T-cell (primary cell): ENCODE data around the gene GTF2F1. TPM values are rescaled to one million over a fixed set of nuclear protein-coding genes. Genes with fewer than 3 reads are reported as not detected.
"Not testable (repeated sequence)": the region's sequence is repeated elsewhere in the genome, so short reads cannot be mapped to it uniquely, and the experiment has no call there.

ENCODE experiments used
- ATAC-seq, 4 experiments: fragments of 200-7000 bp in 3 of 4; fragments of 150-1000 bp in 1 of 4; cut with Tn5 transposase; replicated peaks in 1 of 4; 1 replicate in 3 of 4; 2 replicates in 1 of 4; pipeline ENCODE4 v1.10.0; 2021; ENCODE audit warnings: moderate library complexity in 3 of 4, mild to moderate bottlenecking in 2 of 4, moderate number of reproducible peaks in 1 of 4
- CTCF ChIA-PET, 2 donors: fragments of 300-600 bp; sonication (Branson Sonifier 250); formaldehyde crosslinking; loops; one replicate each; lab custom pipeline; 2022; ENCODE audit warnings: antibody characterized with exemption in 2 of 2; lab: Charles Lee
- POLR2A ChIA-PET, 2 donors: fragments of 300-600 bp; sonication (Branson Sonifier 250); formaldehyde crosslinking; loops; one replicate each; lab custom pipeline; 2022; ENCODE audit warnings: antibody characterized with exemption in 2 of 2; lab: Charles Lee
- DNase-seq, 35 experiments: peaks; one replicate each; pipeline versions ENCODE4 v3.0.0 to v3.0.0-alpha.2; 2013 to 2023
- H3K27ac ChIP-seq: one replicate; pipeline ENCODE4 v1.5.1; 2013; ENCODE audit warnings: low read length
- H3K27me3 ChIP-seq, 2 experiments: replicated peaks in 1 of 2; 1 replicate in 1 of 2; 2 replicates in 1 of 2; pipeline versions ENCODE4 v1.6.1 to v1.7.0; 2013; ENCODE audit warnings: low read length in 1 of 2, mixed read lengths in 1 of 2; ENCODE audit not compliant: control insufficient read depth in 2 of 2, insufficient read depth in 2 of 2; ENCODE audit errors: extremely low read depth in 1 of 2
- H3K36me3 ChIP-seq, 2 donors: 1 replicate in 1 of 2; 2 replicates in 1 of 2; pipeline versions ENCODE4 v1.6.1 to v1.7.0; 2013; ENCODE audit warnings: low read length in 1 of 2; ENCODE audit not compliant: control insufficient read depth in 2 of 2, insufficient read depth in 1 of 2; ENCODE audit errors: extremely low read depth in 1 of 2
- H3K4me1 ChIP-seq, 2 experiments: 1 replicate in 1 of 2; 2 replicates in 1 of 2; pipeline versions ENCODE4 v1.6.1 to v1.7.0; 2013; ENCODE audit warnings: low read length in 2 of 2, mixed read lengths in 1 of 2; ENCODE audit not compliant: insufficient read depth in 2 of 2, control insufficient read depth in 1 of 2; ENCODE audit errors: extremely low read depth in 1 of 2
- H3K4me3 ChIP-seq, 2 donors: 1 replicate in 1 of 2; 2 replicates in 1 of 2; pipeline versions ENCODE4 v1.5.1 to v1.7.0; 2013; ENCODE audit warnings: mild to moderate bottlenecking in 2 of 2, low read length in 1 of 2, moderate library complexity in 1 of 2; ENCODE audit not compliant: control insufficient read depth in 1 of 2; ENCODE audit errors: extremely low read depth in 1 of 2
- H3K9me3 ChIP-seq: 2 replicates; pipeline ENCODE4 v1.7.0; 2013
- H3K27ac Mint-ChIP-seq, 2 donors: one replicate each; pipeline ENCODE4 v1.8.0; 2020 to 2021; ENCODE audit warnings: mild to moderate bottlenecking in 2 of 2, mixed read lengths in 2 of 2
- H3K27me3 Mint-ChIP-seq, 2 donors: one replicate each; pipeline ENCODE4 v1.8.0; 2021 to 2022; ENCODE audit warnings: mixed read lengths in 2 of 2
- H3K36me3 Mint-ChIP-seq: one replicate; pipeline ENCODE4 v1.8.0; 2021; ENCODE audit warnings: mixed read lengths
- H3K4me1 Mint-ChIP-seq, 3 donors: one replicate each; pipeline ENCODE4 v1.8.0; 2020 to 2022; ENCODE audit warnings: mixed read lengths in 3 of 3, mild to moderate bottlenecking in 1 of 3
- H3K4me3 Mint-ChIP-seq, 3 donors: one replicate each; pipeline ENCODE4 v1.8.0; 2020 to 2022; ENCODE audit warnings: mild to moderate bottlenecking in 3 of 3, mixed read lengths in 3 of 3, moderate library complexity in 3 of 3
- H3K9me3 Mint-ChIP-seq, 3 donors: one replicate each; pipeline ENCODE4 v1.8.0; 2020 to 2022; ENCODE audit warnings: mixed read lengths in 3 of 3
- WGBS: methylation state at CpG from one replicate; pipeline ENCODE4 v1.1.5; 2013; ENCODE audit warnings: missing lambda C conversion rate; ENCODE audit not compliant: insufficient coverage; 5-methylcytosine and 5-hydroxymethylcytosine counted together
- total RNA-seq, 35 experiments: library from RNA in 6 of 35; stranded (reverse) in 6 of 35; fragments of 120-200 nt in 1 of 35; gene quantifications; one replicate each; pipeline versions ENCODE4 v1.2.1 to v1.2.4 and lab custom pipeline; 2013 to 2026

GTF2F1 gene
- total RNA-seq, 5 donors from 2014 or later (not counting 1 experiment from before 2014, with no cell fraction given), result 52.6 to 63.1 (median 60.3) TPM

DNA sequence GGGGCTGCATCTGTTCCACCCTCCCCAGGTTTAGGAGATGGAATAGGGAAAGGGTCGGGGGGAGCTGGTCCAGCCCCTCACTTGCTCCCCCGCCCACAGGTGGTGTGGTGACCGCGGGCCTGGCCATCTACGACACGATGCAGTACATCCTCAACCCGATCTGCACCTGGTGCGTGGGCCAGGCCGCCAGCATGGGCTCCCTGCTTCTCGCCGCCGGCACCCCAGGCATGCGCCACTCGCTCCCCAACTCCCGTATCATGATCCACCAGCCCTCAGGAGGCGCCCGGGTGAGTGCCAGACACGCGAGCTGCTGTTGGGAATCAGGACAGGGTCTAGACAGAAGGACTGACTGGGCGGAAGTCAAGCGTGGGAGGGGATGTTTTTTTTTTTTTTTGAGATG is 28.6 kb downstream of the GTF2F1 start:
- no peaks in the 10 kb centered on the region for H3K27me3 Mint-ChIP-seq
- H3K36me3 Mint-ChIP-seq, result peaks cover 19% of the 10 kb centered on the region
- H3K27ac ChIP-seq, result no peak overlapping the region
- no peak for DNase-seq
- peaks cover 7 to 41% of the 10 kb centered on the region in 2 experiments for H3K4me1 ChIP-seq
- ChIA-PET POLR2A (interaction anchor here in 1 of 2 donors (1.3 kb wide), 1 partner anchor 8 kb away, joined by 3 read pairs; the partner anchor contains the start of gene ALKBH7), CTCF (no interaction called here)
- peak overlapping the region; percentile 39 to 83 for H3K27ac Mint-ChIP-seq
- H3K4me1 Mint-ChIP-seq, result peaks cover 15 to 32% (median 23%) of the 10 kb centered on the region in 3 donors
- peak overlapping the region in 1 of 3 donors; percentile 63 for H3K4me3 Mint-ChIP-seq
- H3K9me3 Mint-ChIP-seq, result no peaks in the 10 kb centered on the region
- H3K36me3 ChIP-seq, result peaks cover 38 to 51% of the 10 kb centered on the region in 2 donors
- H3K4me3 ChIP-seq, result no peak overlapping the region
- ATAC-seq, result no peak
- H3K9me3 ChIP-seq, result no peaks in the 10 kb centered on the region
- H3K27me3 ChIP-seq, result no peaks in the 10 kb centered on the region
- WGBS, result 98% methylated on average over 12 of the region's 21 CpGs

DNA sequence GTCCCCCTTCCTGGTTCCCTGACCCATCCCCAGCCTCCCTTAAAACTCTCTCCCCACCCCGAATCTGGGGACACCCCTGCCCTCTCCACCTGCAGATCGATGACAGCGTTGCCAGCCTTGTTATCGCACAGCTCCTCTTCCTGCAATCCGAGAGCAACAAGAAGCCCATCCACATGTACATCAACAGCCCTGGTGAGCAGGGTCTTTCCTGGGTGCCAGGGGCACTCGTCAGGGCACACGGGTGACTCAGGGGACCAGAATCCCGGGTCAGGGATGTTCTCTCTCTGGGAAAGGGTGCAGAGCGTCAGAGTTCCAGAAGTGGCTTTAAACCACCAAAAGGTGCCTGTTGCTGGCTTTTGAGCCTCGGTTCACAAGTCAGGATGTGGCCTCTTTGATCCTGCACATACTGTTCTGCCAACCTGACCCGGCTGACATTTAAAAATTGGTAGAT is 30.6 kb downstream of the GTF2F1 start:
- under 1% methylated on average over 11 of the region's 11 CpGs for WGBS
- ATAC-seq, result peak; percentile 48 to 61 (median 58)
- Histone ChIP-seq H3K4me3 (peak overlapping the region; percentile 57 to 81), H3K4me1 (peaks cover 7 to 41% of the 10 kb centered on the region in 2 experiments), H3K36me3 (peaks cover 26 to 31% of the 10 kb centered on the region in 2 donors), H3K27me3 (no peaks in the 10 kb centered on the region), H3K9me3 (no peaks in the 10 kb centered on the region), H3K27ac (peak overlapping the region; percentile 88)
- H3K36me3 Mint-ChIP-seq, result peaks cover 11% of the 10 kb centered on the region
- DNase-seq, result peak in 34 of 35 experiments; percentile 22 to 74 (median 40)
- H3K4me1 Mint-ChIP-seq, result peaks cover 12 to 30% (median 23%) of the 10 kb centered on the region in 3 donors
- ChIA-PET CTCF (interaction anchor here in 1 of 2 donors (2.3 kb wide), 1 partner anchor 10 kb away, joined by 19 read pairs; the partner anchor contains the start of gene ALKBH7), POLR2A (interaction anchor here in 1 of 2 donors (0.6 to 1.6 kb wide), 2 partner anchors 10 to 49 kb away, joined by 3 to 16 read pairs; partner anchors contain the start of gene ALKBH7)
- no peaks in the 10 kb centered on the region for H3K27me3 Mint-ChIP-seq
- no peaks in the 10 kb centered on the region for H3K9me3 Mint-ChIP-seq
- H3K27ac Mint-ChIP-seq, result peak overlapping the region; percentile 93 to 96
- H3K4me3 Mint-ChIP-seq, result peak overlapping the region; percentile 86 to 100 (median 94)

GRCh38 chr19:6362027-6362350 is 31.0 kb downstream of the GTF2F1 start:
- Mint-ChIP-seq H3K4me3 (peak overlapping the region; percentile 86 to 100 (median 94)), H3K9me3 (no peaks in the 10 kb centered on the region), H3K36me3 (peaks cover 10% of the 10 kb centered on the region), H3K27me3 (no peaks in the 10 kb centered on the region), H3K27ac (peak overlapping the region; percentile 93 to 96), H3K4me1 (peaks cover 12 to 30% (median 23%) of the 10 kb centered on the region in 3 donors)
- WGBS, result 0% methylated on average over 7 of the region's 7 CpGs
- Histone ChIP-seq H3K27me3 (no peaks in the 10 kb centered on the region), H3K36me3 (peaks cover 22 to 28% of the 10 kb centered on the region in 2 donors), H3K27ac (peak overlapping the region; percentile 88), H3K4me1 (peaks cover 7 to 41% of the 10 kb centered on the region in 2 experiments), H3K4me3 (peak overlapping the region; percentile 57 to 81), H3K9me3 (no peaks in the 10 kb centered on the region)
- peak in 3 of 4 experiments; percentile 1 to 7 (median 2) for ATAC-seq
- ChIA-PET POLR2A (interaction anchor here in 1 of 2 donors (1.6 kb wide), 1 partner anchor 10 kb away, joined by 16 read pairs; the partner anchor contains the start of gene ALKBH7), CTCF (interaction anchor here in 1 of 2 donors (2.3 kb wide), 1 partner anchor 10 kb away, joined by 19 read pairs; the partner anchor contains the start of gene ALKBH7)
- no peak for DNase-seq

GRCh38 chr19:6360857-6361216 is 32.1 kb downstream of the GTF2F1 start:
- DNase-seq, H3K36me3 Mint-ChIP-seq, H3K9me3 Mint-ChIP-seq, H3K27me3 Mint-ChIP-seq, H3K27me3 ChIP-seq, H3K9me3 ChIP-seq, ATAC-seq: not testable (repeated sequence)
- 100% methylated on average over 8 of the region's 10 CpGs for WGBS
- peak overlapping the region; percentile 88 for H3K27ac ChIP-seq
- peaks cover 11 to 16% of the 10 kb centered on the region in 2 donors for H3K36me3 ChIP-seq
- Mint-ChIP-seq H3K4me1 (peaks cover 12 to 27% (median 23%) of the 10 kb centered on the region in 3 donors), H3K4me3 (peak overlapping the region; percentile 86 to 100 (median 94)), H3K27ac (peak overlapping the region in 1 of 2 donors; percentile 93)
- ChIA-PET CTCF (interaction anchor here in 1 of 2 donors (0.6 to 2.3 kb wide), 2 partner anchors 12 to 17 kb away, joined by 6 to 19 read pairs; partner anchors contain the start of gene ALKBH7), POLR2A (interaction anchor here (0.6 to 1.6 kb wide), 3 partner anchors 10 to 179 kb away, joined by 4 to 16 read pairs (median 8); partner anchors contain the start of gene ALKBH7 (in 1 of the 2))
- peaks cover 7 to 41% of the 10 kb centered on the region in 2 experiments for H3K4me1 ChIP-seq
- H3K4me3 ChIP-seq, result peak overlapping the region; percentile 29 to 81

DNA sequence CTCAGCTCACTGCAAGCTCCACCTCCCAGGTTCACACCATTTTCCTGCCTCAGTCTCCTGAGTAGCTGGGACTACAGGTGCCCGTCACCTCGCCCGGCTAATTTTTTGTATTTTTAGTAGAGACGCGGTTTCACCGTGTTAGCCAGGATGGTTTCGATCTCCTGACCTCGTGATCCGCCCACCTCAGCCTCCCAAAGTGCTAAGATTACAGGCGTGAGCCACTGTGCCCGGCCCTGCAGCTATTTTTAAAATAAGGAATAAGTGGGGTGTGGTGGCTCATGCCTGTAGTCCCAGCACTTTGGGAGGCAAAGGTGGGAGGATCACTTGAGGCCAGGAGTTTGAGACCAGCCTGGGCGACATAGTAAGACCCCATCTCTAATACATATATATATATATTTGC is 32.5 kb downstream of the GTF2F1 start:
- H3K27me3 ChIP-seq, ATAC-seq, DNase-seq, H3K36me3 Mint-ChIP-seq, H3K9me3 ChIP-seq, H3K27ac ChIP-seq, H3K4me3 ChIP-seq, H3K27me3 Mint-ChIP-seq, H3K9me3 Mint-ChIP-seq: not testable (repeated sequence)
- H3K27ac Mint-ChIP-seq, result peak overlapping the region in 1 of 2 donors; percentile 28
- CTCF ChIA-PET, result interaction anchor here in 1 of 2 donors (0.6 to 2.3 kb wide), 2 partner anchors 12 to 17 kb away, joined by 6 to 19 read pairs; partner anchors contain the start of gene ALKBH7
- H3K4me3 Mint-ChIP-seq, result peak overlapping the region in 1 of 3 donors; percentile 100
- H3K4me1 Mint-ChIP-seq, result peaks cover 12 to 27% (median 23%) of the 10 kb centered on the region in 3 donors
- peaks cover 9 to 12% of the 10 kb centered on the region in 2 donors for H3K36me3 ChIP-seq
- H3K4me1 ChIP-seq, result peaks cover 7 to 41% of the 10 kb centered on the region in 2 experiments
- POLR2A ChIA-PET, result interaction anchor here in 1 of 2 donors (0.7 kb wide), 1 partner anchor 179 kb away, joined by 8 read pairs; no protein-coding TSS in a partner anchor
- WGBS, result no CpG with 5 or more reads among the region's 12 CpGs

DNA sequence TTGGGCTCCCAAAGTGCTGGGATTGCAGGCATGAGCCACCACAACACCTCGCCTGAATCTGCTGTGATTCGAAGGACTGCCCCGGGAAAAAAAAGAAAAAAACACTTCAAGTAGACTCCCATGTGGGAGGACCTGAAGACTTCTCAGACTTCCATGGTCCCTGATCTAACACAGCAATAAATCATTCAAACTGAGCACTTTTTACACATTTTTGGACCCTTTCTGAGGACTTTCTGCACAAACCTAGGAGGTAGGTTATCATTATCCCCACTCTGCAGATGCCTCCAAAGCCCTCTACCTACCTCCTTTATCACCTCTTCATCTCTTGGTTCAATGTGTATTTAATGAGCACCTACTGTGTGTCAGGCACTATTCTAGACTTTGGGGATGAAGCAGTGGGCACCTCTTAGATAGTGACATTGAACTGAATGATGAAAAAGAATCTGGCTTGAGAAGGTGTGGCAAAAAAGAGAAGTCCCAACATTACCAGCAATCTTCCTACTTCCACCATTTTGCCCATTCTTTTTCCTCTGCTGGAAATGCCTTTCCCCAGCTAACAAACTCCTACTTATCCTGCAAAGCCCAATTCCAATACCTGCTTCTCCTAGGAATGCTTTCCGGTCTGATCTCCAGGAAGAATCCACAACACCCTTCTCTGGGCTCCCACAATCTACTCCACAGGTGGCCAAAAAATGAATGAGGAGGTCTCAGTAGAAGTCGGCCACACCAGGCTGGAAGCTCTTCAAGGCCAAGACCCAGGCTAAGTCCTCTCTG is 33.2 kb downstream of the GTF2F1 start:
- no peaks in the 10 kb centered on the region for H3K9me3 ChIP-seq
- H3K4me1 ChIP-seq, result peaks cover 7 to 36% of the 10 kb centered on the region in 2 experiments
- ChIA-PET CTCF (interaction anchor here in 1 of 2 donors (0.6 kb wide), 1 partner anchor 18 kb away, joined by 6 read pairs; no protein-coding TSS in a partner anchor), POLR2A (no interaction called here)
- DNase-seq (no peak), ATAC-seq (no peak)
- no peak overlapping the region for H3K27ac ChIP-seq
- WGBS, result 90% methylated on average over 2 of the region's 5 CpGs
- no peaks in the 10 kb centered on the region for H3K27me3 ChIP-seq
- Mint-ChIP-seq H3K9me3 (no peaks in the 10 kb centered on the region), H3K36me3 (peaks cover 4% of the 10 kb centered on the region), H3K4me3 (peak overlapping the region in 1 of 3 donors; percentile 13), H3K4me1 (peaks cover 12 to 27% (median 21%) of the 10 kb centered on the region in 3 donors), H3K27ac (peak overlapping the region; percentile 6 to 21), H3K27me3 (no peaks in the 10 kb centered on the region)
- H3K4me3 ChIP-seq, result no peak overlapping the region
- peaks cover 5 to 6% of the 10 kb centered on the region in 2 donors for H3K36me3 ChIP-seq
